Measurements from ENCODE around the gene SLIT3. TPM values are rescaled to one million over a fixed set of nuclear protein-coding genes. Genes with fewer than 3 reads are reported as not detected.
"Not testable (repeated sequence)": the region's sequence is repeated elsewhere in the genome, so short reads cannot be mapped to it uniquely, and the experiment has no call there.

The SLIT3 gene
- total RNA-seq, 1 experiment from 2014 or later, result not detected

GRCh38 chr5:168646335-168646734, 654.6 kb downstream of the SLIT3 start:
- no peak for DNase-seq
- Histone ChIP-seq H3K4me1 (ENCODE audit: low read length) (no peaks in the 10 kb centered on the region), H3K79me2 (ENCODE audit: low read length) (no peaks in the 10 kb centered on the region), H3K4me2 (ENCODE audit: low read depth, low read length, poor library complexity, severe bottlenecking) (no peak overlapping the region), H3K36me3 (ENCODE audit: insufficient read depth, low read length) (no peaks in the 10 kb centered on the region), H2AFZ (ENCODE audit: low read length) (no peak overlapping the region), H3K4me3 (ENCODE audit: low read length) (no peak overlapping the region), H3K27me3 (ENCODE audit: low read length) (no peaks in the 10 kb centered on the region), H3K9ac (ENCODE audit: low read length) (no peak overlapping the region), H3K9me3 (ENCODE audit: low read length) (no peaks in the 10 kb centered on the region), H3K27ac (ENCODE audit: low read length) (no peak overlapping the region), H3K9me2 (replicated peaks; ENCODE audit: insufficient read depth, low read length) (no peaks in the 10 kb centered on the region), H4K20me1 (ENCODE audit: insufficient read depth, low read depth, low read length) (no peaks in the 10 kb centered on the region)

GRCh38 chr5:168645195-168645594, 655.7 kb downstream of the SLIT3 start:
- no peak for DNase-seq
- no peaks in the 10 kb centered on the region for H3K79me2 ChIP-seq (ENCODE audit: low read length)
- H3K36me3 ChIP-seq (ENCODE audit: insufficient read depth, low read length), result no peaks in the 10 kb centered on the region

GRCh38 chr5:168642019-168642418, 658.9 kb downstream of the SLIT3 start:
- Histone ChIP-seq H3K9ac (ENCODE audit: low read length) (no peak overlapping the region), H2AFZ (ENCODE audit: low read length) (no peak overlapping the region), H3K4me3 (ENCODE audit: low read length) (no peak overlapping the region), H3K9me3 (ENCODE audit: low read length) (no peaks in the 10 kb centered on the region), H3K9me2 (replicated peaks; ENCODE audit: insufficient read depth, low read length) (no peaks in the 10 kb centered on the region), H3K27ac (ENCODE audit: low read length) (no peak overlapping the region), H3K27me3 (ENCODE audit: low read length) (no peaks in the 10 kb centered on the region), H3K4me1 (ENCODE audit: low read length) (no peaks in the 10 kb centered on the region), H3K36me3 (ENCODE audit: insufficient read depth, low read length) (no peaks in the 10 kb centered on the region), H3K79me2 (ENCODE audit: low read length) (no peaks in the 10 kb centered on the region), H3K4me2 (ENCODE audit: low read depth, low read length, poor library complexity, severe bottlenecking) (no peak overlapping the region), H4K20me1 (ENCODE audit: insufficient read depth, low read depth, low read length) (no peaks in the 10 kb centered on the region)
- no peak for DNase-seq

More at GRCh38 chr5:168645195-168645594, 655.7 kb downstream of the SLIT3 start:
- Histone ChIP-seq H2AFZ (ENCODE audit: low read length) (no peak overlapping the region), H3K4me2 (ENCODE audit: low read depth, low read length, poor library complexity, severe bottlenecking) (no peak overlapping the region), H3K9me3 (ENCODE audit: low read length) (no peaks in the 10 kb centered on the region), H3K9me2 (replicated peaks; ENCODE audit: insufficient read depth, low read length) (no peaks in the 10 kb centered on the region), H3K4me1 (ENCODE audit: low read length) (no peaks in the 10 kb centered on the region), H3K4me3 (ENCODE audit: low read length) (no peak overlapping the region), H3K27me3 (ENCODE audit: low read length) (no peaks in the 10 kb centered on the region), H3K27ac (ENCODE audit: low read length) (no peak overlapping the region), H3K9ac (ENCODE audit: low read length) (no peak overlapping the region), H4K20me1 (ENCODE audit: insufficient read depth, low read depth, low read length) (no peaks in the 10 kb centered on the region)

- not testable (repeated sequence) for H3K4me3 ChIP-seq (ENCODE audit: low read length); H3K4me2 ChIP-seq (ENCODE audit: low read depth, low read length, poor library complexity, severe bottlenecking); H3K36me3 ChIP-seq (ENCODE audit: insufficient read depth, low read length)
These were observed 662.1 kb downstream of the SLIT3 start for GRCh38 chr5:168638846-168639245.

GRCh38 chr5:168637793-168638192, 663.1 kb downstream of the SLIT3 start:
- Histone ChIP-seq H3K9me2 (replicated peaks; ENCODE audit: insufficient read depth, low read length) (no peaks in the 10 kb centered on the region), H4K20me1 (ENCODE audit: insufficient read depth, low read depth, low read length) (no peaks in the 10 kb centered on the region), H3K9me3 (ENCODE audit: low read length) (no peaks in the 10 kb centered on the region), H3K79me2 (ENCODE audit: low read length) (no peaks in the 10 kb centered on the region), H3K27me3 (ENCODE audit: low read length) (no peaks in the 10 kb centered on the region), H3K36me3 (ENCODE audit: insufficient read depth, low read length) (no peaks in the 10 kb centered on the region), H3K4me2 (ENCODE audit: low read depth, low read length, poor library complexity, severe bottlenecking) (no peak overlapping the region), H3K9ac (ENCODE audit: low read length) (no peak overlapping the region), H2AFZ (ENCODE audit: low read length) (no peak overlapping the region), H3K27ac (ENCODE audit: low read length) (no peak overlapping the region), H3K4me3 (ENCODE audit: low read length) (no peak overlapping the region), H3K4me1 (ENCODE audit: low read length) (no peaks in the 10 kb centered on the region)
- no peak for DNase-seq

More at GRCh38 chr5:168638846-168639245, 662.1 kb downstream of the SLIT3 start:
- not testable (repeated sequence) for H3K4me1 ChIP-seq (ENCODE audit: low read length); H3K27me3 ChIP-seq (ENCODE audit: low read length); H3K79me2 ChIP-seq (ENCODE audit: low read length); H3K9me3 ChIP-seq (ENCODE audit: low read length); H2AFZ ChIP-seq (ENCODE audit: low read length); H3K9ac ChIP-seq (ENCODE audit: low read length); H3K9me2 ChIP-seq (replicated peaks; ENCODE audit: insufficient read depth, low read length); H3K27ac ChIP-seq (ENCODE audit: low read length); DNase-seq; H4K20me1 ChIP-seq (ENCODE audit: insufficient read depth, low read depth, low read length)

GRCh38 chr5:168637281-168637680, 663.7 kb downstream of the SLIT3 start:
- H3K27me3 ChIP-seq (ENCODE audit: low read length), result no peaks in the 10 kb centered on the region
- H3K4me2 ChIP-seq (ENCODE audit: low read depth, low read length, poor library complexity, severe bottlenecking), result no peak overlapping the region
- DNase-seq, result no peak
- no peaks in the 10 kb centered on the region for H3K4me1 ChIP-seq (ENCODE audit: low read length)
- no peak overlapping the region for H3K27ac ChIP-seq (ENCODE audit: low read length)
- no peaks in the 10 kb centered on the region for H3K9me3 ChIP-seq (ENCODE audit: low read length)
- H2AFZ ChIP-seq (ENCODE audit: low read length), result no peak overlapping the region
- no peaks in the 10 kb centered on the region for H3K9me2 ChIP-seq (replicated peaks; ENCODE audit: insufficient read depth, low read length)
- no peaks in the 10 kb centered on the region for H3K79me2 ChIP-seq (ENCODE audit: low read length)
- H3K36me3 ChIP-seq (ENCODE audit: insufficient read depth, low read length), result no peaks in the 10 kb centered on the region
- H3K4me3 ChIP-seq (ENCODE audit: low read length), result no peak overlapping the region
- no peak overlapping the region for H3K9ac ChIP-seq (ENCODE audit: low read length)
- no peaks in the 10 kb centered on the region for H4K20me1 ChIP-seq (ENCODE audit: insufficient read depth, low read depth, low read length)

GRCh38 chr5:168630958-168631357, 670.0 kb downstream of the SLIT3 start:
- DNase-seq; H3K79me2 ChIP-seq (ENCODE audit: low read length); H3K4me2 ChIP-seq (ENCODE audit: low read depth, low read length, poor library complexity, severe bottlenecking); H2AFZ ChIP-seq (ENCODE audit: low read length); H3K9ac ChIP-seq (ENCODE audit: low read length); H3K27me3 ChIP-seq (ENCODE audit: low read length); H3K27ac ChIP-seq (ENCODE audit: low read length); H3K4me1 ChIP-seq (ENCODE audit: low read length); H4K20me1 ChIP-seq (ENCODE audit: insufficient read depth, low read depth, low read length); H3K4me3 ChIP-seq (ENCODE audit: low read length); H3K36me3 ChIP-seq (ENCODE audit: insufficient read depth, low read length); H3K9me3 ChIP-seq (ENCODE audit: low read length); H3K9me2 ChIP-seq (replicated peaks; ENCODE audit: insufficient read depth, low read length): not testable (repeated sequence)

GRCh38 chr5:168624850-168625364, 676.0 kb downstream of the SLIT3 start:
- H3K4me3 ChIP-seq (ENCODE audit: low read length), result no peak overlapping the region
- no peaks in the 10 kb centered on the region for H3K4me1 ChIP-seq (ENCODE audit: low read length)
- 0 out of 2 replicates have a peak, but pooled peaks cover 3% of the 10 kb centered on the region for H3K27me3 ChIP-seq (ENCODE audit: low read length)
- H2AFZ ChIP-seq (ENCODE audit: low read length), result no peak overlapping the region
- H3K9ac ChIP-seq (ENCODE audit: low read length), result no peak overlapping the region
- H3K27ac ChIP-seq (ENCODE audit: low read length), result no peak overlapping the region
- no peaks in the 10 kb centered on the region for H3K9me3 ChIP-seq (ENCODE audit: low read length)
- no peaks in the 10 kb centered on the region for H3K9me2 ChIP-seq (replicated peaks; ENCODE audit: insufficient read depth, low read length)
- H4K20me1 ChIP-seq (ENCODE audit: insufficient read depth, low read depth, low read length), result no peaks in the 10 kb centered on the region
- H3K4me2 ChIP-seq (ENCODE audit: low read depth, low read length, poor library complexity, severe bottlenecking), result no peak overlapping the region
- DNase-seq, result no peak
- H3K79me2 ChIP-seq (ENCODE audit: low read length), result no peaks in the 10 kb centered on the region
- no peaks in the 10 kb centered on the region for H3K36me3 ChIP-seq (ENCODE audit: insufficient read depth, low read length)

GRCh38 chr5:168620807-168621206, 680.1 kb downstream of the SLIT3 start:
- DNase-seq, result no peak
- Histone ChIP-seq H3K4me2 (ENCODE audit: low read depth, low read length, poor library complexity, severe bottlenecking) (no peak overlapping the region), H3K27me3 (ENCODE audit: low read length) (no peaks in the 10 kb centered on the region), H3K9me2 (replicated peaks; ENCODE audit: insufficient read depth, low read length) (no peaks in the 10 kb centered on the region), H2AFZ (ENCODE audit: low read length) (no peak overlapping the region), H3K4me1 (ENCODE audit: low read length) (no peaks in the 10 kb centered on the region), H3K4me3 (ENCODE audit: low read length) (no peak overlapping the region), H3K79me2 (ENCODE audit: low read length) (no peaks in the 10 kb centered on the region), H3K9ac (ENCODE audit: low read length) (no peak overlapping the region), H4K20me1 (ENCODE audit: insufficient read depth, low read depth, low read length) (no peaks in the 10 kb centered on the region), H3K36me3 (ENCODE audit: insufficient read depth, low read length) (no peaks in the 10 kb centered on the region), H3K9me3 (ENCODE audit: low read length) (no peaks in the 10 kb centered on the region), H3K27ac (ENCODE audit: low read length) (no peak overlapping the region)

All from Karpas-422 (cell line).